Glutamatergic neuron (in vitro differentiated cells): ENCODE measurements around the gene TNS3. TPM values are rescaled to one million over a fixed set of nuclear protein-coding genes. Genes with fewer than 3 reads are reported as not detected.

Experiments
- DNase-seq: peaks from one replicate; pipeline ENCODE4 v3.0.0; 2022
- H3K27ac Mint-ChIP-seq: one replicate; pipeline ENCODE4 v1.8.0; 2020; ENCODE audit warnings: mild to moderate bottlenecking, mixed read lengths, inconsistent platforms; ENCODE audit not compliant: unreplicated experiment
- H3K27me3 Mint-ChIP-seq: one replicate; pipeline ENCODE4 v1.8.0; 2020; ENCODE audit warnings: mild to moderate bottlenecking, moderate library complexity, mixed read lengths, inconsistent platforms; ENCODE audit not compliant: unreplicated experiment
- H3K36me3 Mint-ChIP-seq: one replicate; pipeline ENCODE4 v1.8.0; 2020; ENCODE audit warnings: mild to moderate bottlenecking, mixed read lengths, inconsistent platforms; ENCODE audit not compliant: unreplicated experiment
- H3K4me1 Mint-ChIP-seq: one replicate; pipeline ENCODE4 v1.8.0; 2020; ENCODE audit warnings: mild to moderate bottlenecking, low read depth, mixed read lengths, inconsistent platforms; ENCODE audit not compliant: unreplicated experiment
- H3K4me3 Mint-ChIP-seq: one replicate; pipeline ENCODE4 v1.8.0; 2020; ENCODE audit warnings: mild to moderate bottlenecking, mixed read lengths, inconsistent platforms; ENCODE audit not compliant: unreplicated experiment
- H3K9me3 Mint-ChIP-seq: one replicate; pipeline ENCODE4 v1.8.0; 2020; ENCODE audit warnings: mild to moderate bottlenecking, moderate library complexity, mixed read lengths, inconsistent platforms; ENCODE audit not compliant: unreplicated experiment
- CTCF ChIP-seq: fragments of 200-600 bp; sonication (generic); IDR thresholded peaks from one replicate; pipeline ENCODE4 v1.5.0; 2021; ENCODE audit not compliant: partially characterized antibody, unreplicated experiment
- total RNA-seq: library from RNA; stranded (reverse); fragmentation: NEBNext Ultra II Directional; extraction: Animal tissue kit (Norgen Biotek cat#: 25700); gene quantifications from one replicate; pipeline ENCODE4 v1.2.1, GENCODE V29; 2021; ENCODE audit not compliant: unreplicated experiment

TNS3 gene
- total RNA-seq, 1 donor from 2014 or later, result 3.8 TPM

- H3K27me3 Mint-ChIP-seq, result no peaks in the 10 kb centered on the region
- no peak for DNase-seq
- no peaks in the 10 kb centered on the region for H3K36me3 Mint-ChIP-seq
- no peak overlapping the region for H3K27ac Mint-ChIP-seq
- H3K4me1 Mint-ChIP-seq, result peaks cover 14% of the 10 kb centered on the region
- TF ChIP-seq CTCF, result no peak
- H3K4me3 Mint-ChIP-seq, result no peak overlapping the region
- H3K9me3 Mint-ChIP-seq, result peaks cover 2% of the 10 kb centered on the region
These were observed 203.0 kb downstream of the TNS3 start for GRCh38 chr7:47378728-47379395.

GRCh38 chr7:47377741-47378140, 204.2 kb downstream of the TNS3 start:
- DNase-seq, result no peak
- H3K36me3 Mint-ChIP-seq, result no peaks in the 10 kb centered on the region
- H3K27me3 Mint-ChIP-seq, result no peaks in the 10 kb centered on the region
- H3K9me3 Mint-ChIP-seq, result peaks cover 2% of the 10 kb centered on the region
- no peak for TF ChIP-seq CTCF
- H3K4me1 Mint-ChIP-seq, result peaks cover 14% of the 10 kb centered on the region
- no peak overlapping the region for H3K27ac Mint-ChIP-seq
- H3K4me3 Mint-ChIP-seq, result no peak overlapping the region

- Mint-ChIP-seq H3K36me3 (no peaks in the 10 kb centered on the region), H3K4me1 (peaks cover 14% of the 10 kb centered on the region), H3K27me3 (no peaks in the 10 kb centered on the region), H3K4me3 (no peak overlapping the region), H3K27ac (no peak overlapping the region), H3K9me3 (peaks cover under 1% of the 10 kb centered on the region)
- TF ChIP-seq CTCF, result no peak
- DNase-seq, result no peak
These were observed 204.8 kb downstream of the TNS3 start for GRCh38 chr7:47376991-47377616.

GRCh38 chr7:47375121-47375938, 206.6 kb downstream of the TNS3 start:
- DNase-seq, result no peak
- Mint-ChIP-seq H3K36me3 (no peaks in the 10 kb centered on the region), H3K27me3 (no peaks in the 10 kb centered on the region), H3K9me3 (no peaks in the 10 kb centered on the region), H3K27ac (no peak overlapping the region), H3K4me3 (no peak overlapping the region), H3K4me1 (peaks cover 2% of the 10 kb centered on the region)
- TF ChIP-seq CTCF, result no peak
